GM06990 (cell line): ENCODE measurements around the gene CRYGA.
"Not testable (repeated sequence)": the region's sequence is repeated elsewhere in the genome, so short reads cannot be mapped to it uniquely, and the experiment has no call there.

ENCODE experiments used
- DNase-seq: peaks from one replicate; pipeline ENCODE4 v3.0.0-alpha.2; 2011; ENCODE audit not compliant: insufficient read length; ENCODE audit errors: extremely low read depth
- H3K27me3 ChIP-seq: replicated peaks from 2 replicates; pipeline ENCODE4 v1.6.0; 2011; ENCODE audit warnings: low read length; ENCODE audit not compliant: control insufficient read depth, insufficient read depth
- H3K36me3 ChIP-seq: 2 replicates; pipeline ENCODE4 v1.5.1; 2011; ENCODE audit warnings: low read length; ENCODE audit not compliant: control insufficient read depth, insufficient read depth
- H3K4me3 ChIP-seq: replicated peaks from 2 replicates; pipeline ENCODE4 v1.5.1; 2011; ENCODE audit warnings: low read depth, mild to moderate bottlenecking, control low read depth, low read length
- TF ChIP-seq, protein P1 (sequence below): IDR thresholded peaks from 2 replicates; pipeline ENCODE4 v1.5.1; 2011; ENCODE audit warnings: low read length, control low read depth, mild to moderate bottlenecking, inconsistent platforms; ENCODE audit not compliant: insufficient read depth, poor library complexity, severe bottlenecking

Gene CRYGA

DNA sequence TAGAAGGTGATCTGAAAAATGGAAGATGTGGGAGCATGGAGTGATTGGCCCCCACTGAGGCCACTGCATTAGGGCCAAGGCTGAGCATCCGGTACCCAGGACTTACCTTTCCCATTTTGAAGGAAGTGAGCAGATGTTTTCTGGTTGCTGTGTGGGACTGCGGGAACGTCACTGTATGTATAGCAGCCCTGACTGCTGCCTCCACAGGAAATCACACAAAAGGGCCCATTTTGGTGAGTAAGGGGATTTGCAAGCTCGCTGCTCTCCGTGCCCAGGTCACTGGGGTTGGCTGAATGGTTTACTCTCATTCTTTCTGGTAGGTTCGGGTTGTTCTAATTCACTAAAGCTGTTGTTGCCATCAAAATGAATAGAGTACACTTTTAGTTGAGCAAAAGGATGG lies 17.4 kb downstream of the CRYGA start, which contains the start of gene CRYGB:
Gene CRYGB, minus strand, starts transcription at position 153 of the 400 bp plus-strand sequence. Its CDS starts 38 bp downstream, at position 115.
- TF ChIP-seq, protein P1, sequence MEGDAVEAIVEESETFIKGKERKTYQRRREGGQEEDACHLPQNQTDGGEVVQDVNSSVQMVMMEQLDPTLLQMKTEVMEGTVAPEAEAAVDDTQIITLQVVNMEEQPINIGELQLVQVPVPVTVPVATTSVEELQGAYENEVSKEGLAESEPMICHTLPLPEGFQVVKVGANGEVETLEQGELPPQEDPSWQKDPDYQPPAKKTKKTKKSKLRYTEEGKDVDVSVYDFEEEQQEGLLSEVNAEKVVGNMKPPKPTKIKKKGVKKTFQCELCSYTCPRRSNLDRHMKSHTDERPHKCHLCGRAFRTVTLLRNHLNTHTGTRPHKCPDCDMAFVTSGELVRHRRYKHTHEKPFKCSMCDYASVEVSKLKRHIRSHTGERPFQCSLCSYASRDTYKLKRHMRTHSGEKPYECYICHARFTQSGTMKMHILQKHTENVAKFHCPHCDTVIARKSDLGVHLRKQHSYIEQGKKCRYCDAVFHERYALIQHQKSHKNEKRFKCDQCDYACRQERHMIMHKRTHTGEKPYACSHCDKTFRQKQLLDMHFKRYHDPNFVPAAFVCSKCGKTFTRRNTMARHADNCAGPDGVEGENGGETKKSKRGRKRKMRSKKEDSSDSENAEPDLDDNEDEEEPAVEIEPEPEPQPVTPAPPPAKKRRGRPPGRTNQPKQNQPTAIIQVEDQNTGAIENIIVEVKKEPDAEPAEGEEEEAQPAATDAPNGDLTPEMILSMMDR: no peak
- DNase-seq: no peak

DNA sequence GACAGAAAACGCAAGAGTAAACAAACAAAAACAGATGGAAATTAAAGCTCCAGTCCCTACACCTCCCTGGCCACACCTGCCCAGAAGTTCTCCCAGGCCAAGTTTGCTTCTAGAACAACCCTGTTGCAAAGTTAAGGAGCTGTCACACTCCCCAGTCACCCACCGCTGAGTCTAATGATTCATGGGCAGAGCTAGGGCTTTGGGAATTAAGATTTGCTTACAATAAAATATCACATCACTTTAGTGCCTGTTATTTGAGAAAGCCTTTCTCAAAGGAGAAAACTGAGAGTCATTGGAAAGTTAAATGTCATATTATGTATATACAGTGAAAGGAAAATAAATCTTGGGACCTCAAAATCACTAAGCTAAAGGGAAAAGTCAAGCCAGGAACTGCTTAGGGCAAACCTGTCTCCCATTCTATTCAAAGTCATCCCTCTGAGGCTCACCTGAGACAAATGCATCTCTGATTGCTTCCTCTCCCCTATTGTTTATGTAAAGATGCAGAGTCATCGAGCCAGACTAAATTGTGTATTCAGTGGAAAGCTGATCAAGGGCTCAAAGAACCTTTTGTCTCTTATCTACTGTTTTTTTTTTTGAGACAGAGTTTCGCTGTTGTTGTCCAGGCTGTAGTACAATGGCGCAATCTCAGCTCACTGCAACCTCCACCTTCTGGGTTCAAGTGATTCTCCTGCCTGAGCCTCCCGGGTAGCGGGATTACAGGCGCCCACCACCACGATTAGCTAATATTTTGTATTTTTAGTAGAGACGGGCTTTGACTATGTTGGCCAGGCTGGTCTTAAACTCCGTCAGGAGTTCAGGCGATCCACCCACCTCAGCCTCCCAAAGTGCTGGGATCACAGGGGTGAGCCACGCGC lies 20.2 kb downstream of the CRYGA start:
- TF ChIP-seq, protein P1: no peak
- H3K4me3 ChIP-seq: no peak overlapping the region
- DNase-seq: no peak
- H3K27me3 ChIP-seq: no peaks in the 10 kb centered on the region
- H3K36me3 ChIP-seq: no peaks in the 10 kb centered on the region

More for the DNA sequence above, 17.4 kb downstream of the CRYGA start, which contains the start of gene CRYGB:
- no peaks in the 10 kb centered on the region for H3K27me3 ChIP-seq
- H3K36me3 ChIP-seq: no peaks in the 10 kb centered on the region
- no peak within 1 kb of the TSS for H3K4me3 ChIP-seq

DNA sequence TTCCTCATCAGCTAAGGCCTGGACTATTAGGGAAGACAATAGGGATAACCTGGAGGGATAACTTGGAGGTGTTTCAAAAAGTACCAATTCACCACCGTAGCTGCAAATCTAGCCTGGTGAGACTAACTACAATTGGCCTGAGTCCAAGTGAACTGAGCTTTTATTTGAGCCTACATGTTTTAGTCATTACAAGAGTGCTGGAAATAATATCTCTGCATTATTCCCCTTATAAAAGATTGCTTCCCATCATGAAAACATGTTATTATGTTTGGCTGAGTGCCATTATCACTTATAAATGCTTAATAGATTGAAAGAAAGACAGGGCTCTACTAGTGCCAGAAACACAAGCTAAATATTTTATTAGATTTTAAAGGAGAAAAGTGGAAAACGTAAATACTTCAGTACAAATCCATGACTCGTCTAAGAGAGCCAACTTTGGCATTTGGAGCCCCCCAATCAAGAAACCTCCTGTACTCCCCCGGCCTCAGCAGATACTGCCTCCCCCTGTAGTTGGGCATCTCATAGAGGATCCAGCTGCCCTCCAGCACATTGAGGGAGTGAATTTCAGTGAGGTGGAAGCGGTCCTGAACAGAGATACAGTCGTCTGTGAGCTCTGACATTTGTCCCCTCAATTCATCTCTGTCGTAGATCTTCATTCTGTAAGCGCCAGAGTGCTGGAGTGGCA lies 21.0 kb downstream of the CRYGA start:
- Histone ChIP-seq H3K36me3 (no peaks in the 10 kb centered on the region), H3K4me3 (no peak overlapping the region), H3K27me3 (no peaks in the 10 kb centered on the region)
- TF ChIP-seq, protein P1: no peak
- DNase-seq: no peak

DNA sequence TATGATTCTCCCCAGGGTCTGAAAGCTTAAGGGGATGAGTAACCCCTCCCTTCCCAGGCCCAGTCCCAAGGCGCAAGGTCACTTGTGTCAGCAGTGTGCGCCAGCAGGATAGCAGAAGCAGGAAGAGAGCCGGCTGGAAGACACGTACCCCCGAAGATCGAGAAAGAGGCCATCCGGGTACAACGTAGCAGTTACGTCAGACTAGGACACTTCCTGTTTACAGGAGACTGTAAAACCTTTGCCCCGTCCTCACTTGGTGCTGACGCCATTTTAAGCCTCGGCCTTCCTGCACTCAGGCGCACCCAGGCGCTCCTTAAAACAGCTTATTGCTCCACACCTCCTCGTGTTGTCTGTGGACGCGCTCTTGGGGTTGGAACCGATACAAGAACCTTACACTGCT lies 23.9 kb downstream of the CRYGA start:
- DNase-seq: no peak
- no peaks in the 10 kb centered on the region for H3K27me3 ChIP-seq
- H3K4me3 ChIP-seq: no peak overlapping the region
- H3K36me3 ChIP-seq: no peaks in the 10 kb centered on the region
- TF ChIP-seq, protein P1: no peak

DNA sequence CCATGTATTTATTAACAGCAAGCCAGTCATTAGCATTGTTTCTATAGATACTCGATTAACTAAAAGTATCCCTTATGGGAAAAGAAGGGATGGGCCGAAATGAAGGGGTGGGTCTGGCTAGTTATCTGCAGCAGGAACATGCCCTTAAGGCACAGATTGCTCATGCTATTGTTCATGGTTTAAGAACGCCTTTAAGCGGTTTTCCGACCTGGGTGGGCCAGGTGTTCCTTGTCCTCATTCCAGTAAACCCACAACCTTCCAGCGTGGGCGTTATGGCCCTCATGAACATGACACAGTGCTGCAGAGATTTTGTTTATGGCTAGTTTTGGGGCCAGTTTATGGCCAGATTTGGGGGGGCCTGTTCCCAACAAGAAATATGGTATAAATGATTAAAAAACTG lies 25.1 kb downstream of the CRYGA start:
- not testable (repeated sequence) for H3K36me3 ChIP-seq, H3K27me3 ChIP-seq, H3K4me3 ChIP-seq, DNase-seq

DNA sequence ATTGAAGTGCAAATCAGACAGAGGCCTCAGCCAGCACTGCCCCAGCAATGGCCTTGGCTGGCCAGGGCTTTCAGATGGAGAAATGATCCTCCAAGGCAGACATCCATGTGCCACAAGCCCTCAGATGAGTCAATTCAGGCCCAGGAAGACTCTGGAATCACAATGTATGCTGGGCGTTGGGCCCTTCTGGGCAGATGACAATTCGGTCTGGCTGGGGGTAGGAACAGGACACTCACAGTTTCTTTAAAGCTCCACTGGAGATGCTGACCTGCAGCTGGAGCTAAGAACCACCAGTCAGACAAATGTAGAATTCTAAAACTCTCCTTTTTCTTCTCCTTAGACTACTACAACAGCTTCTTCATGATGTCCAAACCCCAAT lies 26.7 kb downstream of the CRYGA start:
- DNase-seq: no peak
- Histone ChIP-seq H3K4me3 (no peak overlapping the region), H3K36me3 (no peaks in the 10 kb centered on the region), H3K27me3 (no peaks in the 10 kb centered on the region)
- TF ChIP-seq, protein P1: no peak
